ENCODE results near the gene CEP85.

Gene CEP85

DNA sequence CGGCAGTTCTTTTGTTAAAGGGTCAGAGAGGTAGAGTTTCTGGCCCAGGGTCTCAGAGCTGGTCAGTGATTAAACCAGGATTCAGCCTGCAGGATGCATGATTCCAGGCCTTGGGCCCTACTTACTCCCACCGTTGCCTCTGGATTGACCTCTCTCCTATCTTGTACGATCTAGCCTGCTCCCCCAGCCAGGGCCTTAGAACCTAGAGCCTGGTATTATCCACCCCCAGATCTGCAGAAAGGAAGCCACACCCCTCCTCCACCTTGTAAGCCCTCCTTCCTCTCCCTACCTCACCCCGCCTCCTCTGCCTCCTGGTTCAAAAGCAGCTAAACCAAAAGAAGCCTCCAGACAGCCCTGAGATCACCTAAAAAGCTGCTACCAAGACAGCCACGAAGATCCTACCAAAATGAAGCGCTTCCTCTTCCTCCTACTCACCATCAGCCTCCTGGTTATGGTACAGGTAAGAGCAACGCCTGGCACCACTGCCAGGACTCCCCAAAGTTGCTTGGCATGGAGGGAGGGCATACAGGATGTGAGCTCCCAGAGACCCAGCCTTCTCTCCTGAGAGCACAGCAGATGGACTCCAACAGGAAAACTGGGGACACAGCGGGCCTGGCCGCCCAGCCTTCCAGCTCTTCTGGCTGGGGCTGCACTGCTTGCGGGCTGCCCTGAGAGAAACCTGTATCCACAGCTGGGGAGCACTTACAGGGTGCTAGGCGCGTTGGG is 83.8 kb downstream of the CEP85 start, which contains the start of gene CD52:
Gene CD52, plus strand, starts transcription at position 347 of the 726 bp plus-strand sequence. Its CDS starts 60 bp downstream, at position 407.
- DNase-seq, result peak; percentile 27

GRCh38 chr1:26318338-26319064 is 84.5 kb downstream of the CEP85 start:
- DNase-seq, result no peak

DNA sequence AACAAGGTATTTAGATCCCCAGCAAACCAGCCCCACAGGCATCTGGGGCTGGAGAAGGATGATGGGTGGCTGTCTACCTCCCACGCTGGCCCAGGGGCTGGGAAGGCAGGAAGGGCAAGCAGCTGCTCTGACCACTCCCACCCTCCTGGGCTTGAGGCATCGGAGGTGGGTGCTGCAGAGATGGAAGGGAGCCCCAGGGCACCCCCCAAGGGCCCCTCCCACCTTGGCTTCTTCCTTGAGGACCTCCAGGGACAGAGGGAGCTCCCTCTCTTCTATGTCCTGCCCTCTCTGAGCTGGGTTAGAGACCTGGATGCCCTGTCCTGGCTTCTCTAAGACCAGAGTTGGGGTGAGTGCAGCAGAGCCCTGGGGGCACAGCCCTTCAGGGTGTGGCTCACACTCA is 86.9 kb downstream of the CEP85 start:
- no peak for DNase-seq

DNA sequence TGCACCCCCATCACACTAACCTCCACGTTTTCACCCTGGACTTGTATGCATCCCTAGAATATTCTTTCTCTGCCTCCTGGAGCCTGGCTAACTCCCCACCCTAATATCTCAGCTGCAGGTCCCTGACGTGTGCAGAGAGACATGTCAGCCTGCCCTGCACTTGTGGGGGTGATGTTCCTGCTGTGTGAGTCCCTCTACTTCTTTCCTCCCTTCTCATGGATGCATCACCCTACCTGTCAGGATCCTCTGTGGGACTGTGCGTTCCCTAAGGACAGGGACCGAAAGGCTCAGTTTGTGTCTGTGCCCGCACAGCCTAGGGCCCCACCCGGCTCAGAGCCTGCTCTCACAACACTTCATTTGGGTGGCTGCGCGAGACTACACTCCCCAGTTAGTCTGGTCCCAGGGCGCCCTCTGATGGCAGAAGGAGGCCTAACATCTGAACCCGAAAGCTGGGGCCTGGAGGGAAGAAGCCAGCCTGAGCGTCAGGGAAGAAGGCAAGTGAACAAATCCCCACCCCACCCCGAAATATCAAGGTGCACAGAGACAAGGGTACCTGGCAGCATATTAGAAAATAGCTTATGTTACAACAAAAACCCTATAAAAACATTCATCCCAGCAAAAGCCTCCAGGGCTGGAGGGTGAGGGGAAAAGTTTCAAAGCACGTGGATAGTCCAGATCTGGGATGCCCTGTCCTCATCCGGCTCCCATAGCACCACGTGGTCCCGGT is 87.5 kb downstream of the CEP85 start:
- peak; percentile 72 for DNase-seq

- DNase-seq, result no peak
These were observed 88.0 kb downstream of the CEP85 start for GRCh38 chr1:26322042-26322331.

GRCh38 chr1:26323382-26323781 is 89.4 kb downstream of the CEP85 start:
- DNase-seq, result no peak

GRCh38 chr1:26324550-26324949 is 90.5 kb downstream of the CEP85 start:
- DNase-seq, result no peak

GRCh38 chr1:26327956-26328362 is 94.0 kb downstream of the CEP85 start:
- peak; percentile 42 for DNase-seq

Measured in NK-92 treated with Interleukin-12 subunit alpha and Interleukin-12 subunit beta, amount 100 ng/mL, for 24 hours (cell line).